ENCODE results near the gene DPYSL5. TPM values are rescaled to one million over a fixed set of nuclear protein-coding genes. Genes with fewer than 3 reads are reported as not detected.

The DPYSL5 gene
- total RNA-seq, 2 experiments from 2014 or later: not detected

DNA sequence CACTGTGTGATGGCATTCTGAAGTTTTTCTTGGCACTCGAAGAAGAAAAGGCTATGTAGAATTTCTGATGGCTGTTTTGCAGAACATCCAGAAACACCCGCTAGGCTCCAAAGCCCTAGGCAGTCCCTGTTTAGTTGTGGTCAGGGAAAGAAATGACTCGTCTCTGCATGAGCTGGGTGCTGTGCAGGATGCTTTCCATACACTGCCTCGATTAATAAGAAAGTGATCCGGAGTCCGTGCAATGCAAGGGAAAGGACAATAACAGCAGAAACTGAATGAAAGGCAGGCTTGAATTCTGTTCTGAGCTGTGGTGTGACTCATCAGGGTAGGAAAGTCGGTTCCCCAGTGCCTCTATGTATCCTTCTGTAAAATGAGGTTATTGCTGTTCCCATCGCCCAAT lies 141.2 kb downstream of the DPYSL5 start:
- TF ChIP-seq, protein P1, sequence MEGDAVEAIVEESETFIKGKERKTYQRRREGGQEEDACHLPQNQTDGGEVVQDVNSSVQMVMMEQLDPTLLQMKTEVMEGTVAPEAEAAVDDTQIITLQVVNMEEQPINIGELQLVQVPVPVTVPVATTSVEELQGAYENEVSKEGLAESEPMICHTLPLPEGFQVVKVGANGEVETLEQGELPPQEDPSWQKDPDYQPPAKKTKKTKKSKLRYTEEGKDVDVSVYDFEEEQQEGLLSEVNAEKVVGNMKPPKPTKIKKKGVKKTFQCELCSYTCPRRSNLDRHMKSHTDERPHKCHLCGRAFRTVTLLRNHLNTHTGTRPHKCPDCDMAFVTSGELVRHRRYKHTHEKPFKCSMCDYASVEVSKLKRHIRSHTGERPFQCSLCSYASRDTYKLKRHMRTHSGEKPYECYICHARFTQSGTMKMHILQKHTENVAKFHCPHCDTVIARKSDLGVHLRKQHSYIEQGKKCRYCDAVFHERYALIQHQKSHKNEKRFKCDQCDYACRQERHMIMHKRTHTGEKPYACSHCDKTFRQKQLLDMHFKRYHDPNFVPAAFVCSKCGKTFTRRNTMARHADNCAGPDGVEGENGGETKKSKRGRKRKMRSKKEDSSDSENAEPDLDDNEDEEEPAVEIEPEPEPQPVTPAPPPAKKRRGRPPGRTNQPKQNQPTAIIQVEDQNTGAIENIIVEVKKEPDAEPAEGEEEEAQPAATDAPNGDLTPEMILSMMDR (IDR thresholded peaks at IDR 0.05): no peak
- H3K4me3 ChIP-seq (ENCODE audit: low read length): no peak overlapping the region
- Mint-ChIP-seq H3K27me3 (no peaks in the 10 kb centered on the region), H3K4me1 (ENCODE audit: low read depth) (no peaks in the 10 kb centered on the region), H3K4me3 (no peak overlapping the region), H3K36me3 (ENCODE audit: low read depth) (no peaks in the 10 kb centered on the region), H3K27ac (no peak overlapping the region), H3K9me3 (no peaks in the 10 kb centered on the region)
- H3K9me3 ChIP-seq (ENCODE audit: control insufficient read depth in 1 of 2, insufficient read depth in 1 of 2, low read length in 2 of 2): no peaks in the 10 kb centered on the region
- ChIA-PET CTCF (interaction anchor here (1.2 kb wide), 1 partner anchor 28 kb away, joined by 3 read pairs; no protein-coding TSS in a partner anchor), POLR2A (interaction anchor here (0.7 kb wide), 1 partner anchor 22 kb away, joined by 3 read pairs; no protein-coding TSS in a partner anchor)
- intact Hi-C loops (cut with DNase I, micrococcal nuclease): no loop called here
- H3K36me3 ChIP-seq (ENCODE audit: insufficient read depth, low read length): no peaks in the 10 kb centered on the region
- H3K27me3 ChIP-seq (ENCODE audit: control insufficient read depth in 1 of 2, insufficient read depth in 2 of 2, low read length in 2 of 2): no peaks in the 10 kb centered on the region
- no peak for ATAC-seq (ENCODE audit: poor library complexity)
- DNase-seq: no peak
- H3K4me1 ChIP-seq (ENCODE audit: insufficient read depth, low read length): no peaks in the 10 kb centered on the region
- no peak overlapping the region for H3K27ac ChIP-seq (ENCODE audit: low read depth in 1 of 2, low read length in 2 of 2)

DNA sequence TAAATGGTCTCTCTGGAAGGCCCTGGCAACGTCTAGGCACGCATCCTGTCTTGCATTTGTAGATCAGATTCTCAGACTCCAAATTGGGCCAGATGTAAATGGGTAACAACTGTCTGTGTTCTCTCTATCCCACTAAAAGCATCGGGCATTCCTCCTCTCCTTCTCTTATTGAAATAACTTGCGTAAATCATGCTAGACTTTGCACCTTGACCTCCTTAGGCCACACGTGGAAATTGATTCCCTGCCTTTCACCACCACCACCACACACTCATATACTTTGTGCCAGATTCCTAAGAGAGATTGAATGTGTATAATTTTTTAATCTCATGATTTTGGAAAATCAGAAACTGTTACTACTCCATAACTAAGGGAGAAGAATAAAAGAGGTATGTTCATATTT lies 143.8 kb downstream of the DPYSL5 start:
- no peak for ATAC-seq (ENCODE audit: poor library complexity)
- POLR2A ChIA-PET: no interaction called here

DNA sequence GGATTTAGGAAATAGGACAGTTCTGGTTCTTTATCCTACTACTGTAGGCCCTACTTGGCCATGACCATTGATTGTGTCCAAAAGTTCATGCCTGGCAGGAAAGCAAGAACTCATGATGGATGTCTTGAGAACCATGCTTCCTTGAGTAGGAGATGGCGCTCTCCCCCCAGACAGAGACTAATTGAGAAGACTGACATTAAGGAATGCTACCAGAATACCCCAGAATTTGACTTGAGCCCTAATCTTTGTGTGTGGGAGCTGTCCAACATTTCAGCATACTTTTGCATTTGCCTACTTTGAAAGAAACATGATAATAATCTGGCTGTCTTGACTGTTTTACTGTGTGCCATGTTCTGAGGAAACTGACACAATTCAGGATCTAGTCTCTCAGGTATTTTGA lies 145.8 kb downstream of the DPYSL5 start:
- ATAC-seq (ENCODE audit: poor library complexity) (no peak), DNase-seq (no peak)
- intact Hi-C loops (cut with DNase I, micrococcal nuclease): no loop called here
- Histone ChIP-seq H3K27ac (ENCODE audit: low read depth in 1 of 2, low read length in 2 of 2) (no peak overlapping the region), H3K27me3 (ENCODE audit: control insufficient read depth in 1 of 2, insufficient read depth in 2 of 2, low read length in 2 of 2) (no peaks in the 10 kb centered on the region), H3K4me3 (ENCODE audit: low read length) (no peak overlapping the region), H3K9me3 (ENCODE audit: control insufficient read depth in 1 of 2, insufficient read depth in 1 of 2, low read length in 2 of 2) (no peaks in the 10 kb centered on the region), H3K4me1 (ENCODE audit: insufficient read depth, low read length) (no peaks in the 10 kb centered on the region), H3K36me3 (ENCODE audit: insufficient read depth, low read length) (no peaks in the 10 kb centered on the region)
- TF ChIP-seq, protein P1 (IDR thresholded peaks at IDR 0.05): no peak
- Mint-ChIP-seq H3K4me3 (no peak overlapping the region), H3K9me3 (no peaks in the 10 kb centered on the region), H3K27ac (no peak overlapping the region), H3K36me3 (ENCODE audit: low read depth) (no peaks in the 10 kb centered on the region), H3K27me3 (peaks cover 9% of the 10 kb centered on the region), H3K4me1 (ENCODE audit: low read depth) (no peaks in the 10 kb centered on the region)
- ChIA-PET POLR2A (no interaction called here), CTCF (interaction anchor here (1.0 to 3.2 kb wide), 2 partner anchors 11 to 23 kb away, joined by 4 to 10 read pairs; no protein-coding TSS in a partner anchor)

More for the DNA sequence above, 143.8 kb downstream of the DPYSL5 start:
- TF ChIP-seq, protein P1 (IDR thresholded peaks at IDR 0.05): no peak
- H3K9me3 Mint-ChIP-seq: no peaks in the 10 kb centered on the region
- no peaks in the 10 kb centered on the region for H3K4me1 Mint-ChIP-seq (ENCODE audit: low read depth)
- no peak overlapping the region for H3K4me3 Mint-ChIP-seq
- CTCF ChIA-PET: no interaction called here
- H3K27me3 ChIP-seq (ENCODE audit: control insufficient read depth in 1 of 2, insufficient read depth in 2 of 2, low read length in 2 of 2): no peaks in the 10 kb centered on the region
- intact Hi-C loops (cut with DNase I, micrococcal nuclease): no loop called here
- no peaks in the 10 kb centered on the region for H3K36me3 Mint-ChIP-seq (ENCODE audit: low read depth)
- H3K27me3 Mint-ChIP-seq: no peaks in the 10 kb centered on the region
- H3K9me3 ChIP-seq (ENCODE audit: control insufficient read depth in 1 of 2, insufficient read depth in 1 of 2, low read length in 2 of 2): no peaks in the 10 kb centered on the region
- no peak overlapping the region for H3K27ac ChIP-seq (ENCODE audit: low read depth in 1 of 2, low read length in 2 of 2)
- H3K36me3 ChIP-seq (ENCODE audit: insufficient read depth, low read length): no peaks in the 10 kb centered on the region
- H3K4me3 ChIP-seq (ENCODE audit: low read length): no peak overlapping the region
- H3K4me1 ChIP-seq (ENCODE audit: insufficient read depth, low read length): no peaks in the 10 kb centered on the region
- DNase-seq: no peak
- no peak overlapping the region for H3K27ac Mint-ChIP-seq
